Panc1 (cell line): Measurements from ENCODE around the gene KDM2B.

ENCODE experiments used
- REST ChIP-seq, 2 experiments: IDR thresholded peaks; 2 replicates each; pipeline ENCODE4 v1.6.1; 2011 to 2012; ENCODE audit warnings: low read depth in 2 of 2, control low read depth in 1 of 2, low read length in 1 of 2, mild to moderate bottlenecking in 1 of 2, moderate library complexity in 1 of 2; ENCODE audit not compliant: insufficient read depth in 1 of 2
- TCF7L2 ChIP-seq: IDR thresholded peaks from 2 replicates; pipeline ENCODE4 v1.6.1; 2011; ENCODE audit warnings: mild to moderate bottlenecking, low read depth, low read length, inconsistent platforms

GRCh38 chr12:121448771-121449315 lies 132.0 kb downstream of the KDM2B start:
- no peak for TF ChIP-seq TCF7L2
- no peak for TF ChIP-seq REST (IDR thresholded peaks at IDR 0.05; ENCODE audit: insufficient read depth in 1 of 2, low read depth in 2 of 2, low read length in 1 of 2)
